Vagina (tissue), 2 donors: ENCODE results near the gene DACH2.

Source experiments
- CTCF ChIP-seq, 3 experiments: fragments of 450-650 bp in 2 of 3; fragments of 200-600 bp in 1 of 3; sonication (generic) in 1 of 3; IDR thresholded peaks; one replicate each; pipeline ENCODE4 v1.5.1; 2017 to 2019; ENCODE audit warnings: antibody characterized with exemption in 3 of 3, mild to moderate bottlenecking in 2 of 3, moderate library complexity in 2 of 3
- POLR2A ChIP-seq, 2 donors: fragments of 450-650 bp; IDR thresholded peaks; one replicate each; pipeline ENCODE4 v1.6.1; 2017; ENCODE audit warnings: antibody characterized with exemption in 2 of 2, mild to moderate bottlenecking in 2 of 2, moderate library complexity in 2 of 2

- TF ChIP-seq CTCF (IDR thresholded peaks at IDR 0.05): no peak
- no peak for TF ChIP-seq POLR2A (IDR thresholded peaks at IDR 0.05)
These were observed 359.1 kb downstream of the DACH2 start for GRCh38 chrX:86507331-86507730.
